Measurements from ENCODE around the gene LRRC57. TPM values are rescaled to one million over a fixed set of nuclear protein-coding genes. Genes with fewer than 3 reads are reported as not detected.
A peak's percentile ranks its signal among the peaks of the same experiment; 100 is the strongest.

Gene LRRC57
- total and polyA plus RNA-seq, 2 of the 13 experiments (the other 11 are each of a cell fraction or from before 2014, with no cell fraction given), result 5.8 to 14.8 TPM

DNA sequence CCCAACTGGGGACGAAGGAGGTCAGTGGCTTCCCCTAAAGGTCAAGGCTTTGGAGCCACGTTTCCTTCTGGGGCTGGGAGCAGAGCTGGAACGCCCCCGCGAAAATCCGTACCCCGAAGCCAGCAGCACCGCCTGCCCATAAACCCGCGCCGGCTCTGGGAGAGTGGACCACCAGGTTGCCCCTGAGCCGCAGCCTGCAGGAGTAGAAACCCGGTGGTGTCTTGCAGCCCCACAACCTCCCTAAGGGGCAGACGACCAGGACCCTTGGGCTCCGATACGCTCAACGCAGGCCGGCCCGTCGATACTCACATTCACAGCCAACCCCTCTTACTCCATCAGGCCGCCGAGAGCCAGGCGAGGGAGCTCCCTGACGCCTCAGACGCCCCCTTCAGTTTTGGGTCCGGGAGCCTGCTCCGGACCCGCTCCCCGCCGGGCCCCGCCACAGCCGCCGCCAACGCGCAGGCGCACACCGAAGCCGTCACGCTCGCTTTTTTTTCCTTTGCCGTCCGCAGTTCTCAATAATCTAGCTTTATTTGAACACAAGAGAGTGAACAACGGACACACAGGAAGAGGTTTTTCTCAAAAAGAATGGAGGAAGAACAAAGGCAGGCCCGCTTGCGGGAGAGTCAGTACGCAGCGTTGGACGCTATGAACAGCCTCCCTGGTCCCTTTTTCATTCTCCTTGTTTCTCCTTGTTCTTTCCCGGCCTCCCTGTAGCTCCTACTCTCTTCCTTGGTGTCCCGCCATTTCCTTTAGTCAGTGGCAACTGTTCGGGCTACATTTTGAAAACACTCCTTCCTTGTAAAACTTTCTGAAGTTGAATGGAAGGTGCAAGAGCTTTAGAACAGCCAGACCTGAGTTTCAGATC lies 57.7 kb downstream of the LRRC57 start, which contains the start of gene ZNF106 (continued):
- TF ChIP-seq, protein P1, sequence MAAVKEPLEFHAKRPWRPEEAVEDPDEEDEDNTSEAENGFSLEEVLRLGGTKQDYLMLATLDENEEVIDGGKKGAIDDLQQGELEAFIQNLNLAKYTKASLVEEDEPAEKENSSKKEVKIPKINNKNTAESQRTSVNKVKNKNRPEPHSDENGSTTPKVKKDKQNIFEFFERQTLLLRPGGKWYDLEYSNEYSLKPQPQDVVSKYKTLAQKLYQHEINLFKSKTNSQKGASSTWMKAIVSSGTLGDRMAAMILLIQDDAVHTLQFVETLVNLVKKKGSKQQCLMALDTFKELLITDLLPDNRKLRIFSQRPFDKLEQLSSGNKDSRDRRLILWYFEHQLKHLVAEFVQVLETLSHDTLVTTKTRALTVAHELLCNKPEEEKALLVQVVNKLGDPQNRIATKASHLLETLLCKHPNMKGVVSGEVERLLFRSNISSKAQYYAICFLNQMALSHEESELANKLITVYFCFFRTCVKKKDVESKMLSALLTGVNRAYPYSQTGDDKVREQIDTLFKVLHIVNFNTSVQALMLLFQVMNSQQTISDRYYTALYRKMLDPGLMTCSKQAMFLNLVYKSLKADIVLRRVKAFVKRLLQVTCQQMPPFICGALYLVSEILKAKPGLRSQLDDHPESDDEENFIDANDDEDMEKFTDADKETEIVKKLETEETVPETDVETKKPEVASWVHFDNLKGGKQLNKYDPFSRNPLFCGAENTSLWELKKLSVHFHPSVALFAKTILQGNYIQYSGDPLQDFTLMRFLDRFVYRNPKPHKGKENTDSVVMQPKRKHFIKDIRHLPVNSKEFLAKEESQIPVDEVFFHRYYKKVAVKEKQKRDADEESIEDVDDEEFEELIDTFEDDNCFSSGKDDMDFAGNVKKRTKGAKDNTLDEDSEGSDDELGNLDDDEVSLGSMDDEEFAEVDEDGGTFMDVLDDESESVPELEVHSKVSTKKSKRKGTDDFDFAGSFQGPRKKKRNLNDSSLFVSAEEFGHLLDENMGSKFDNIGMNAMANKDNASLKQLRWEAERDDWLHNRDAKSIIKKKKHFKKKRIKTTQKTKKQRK (IDR thresholded peaks at IDR 0.05; ENCODE audit: low read length), result no peak
- TF ChIP-seq, protein P2, sequence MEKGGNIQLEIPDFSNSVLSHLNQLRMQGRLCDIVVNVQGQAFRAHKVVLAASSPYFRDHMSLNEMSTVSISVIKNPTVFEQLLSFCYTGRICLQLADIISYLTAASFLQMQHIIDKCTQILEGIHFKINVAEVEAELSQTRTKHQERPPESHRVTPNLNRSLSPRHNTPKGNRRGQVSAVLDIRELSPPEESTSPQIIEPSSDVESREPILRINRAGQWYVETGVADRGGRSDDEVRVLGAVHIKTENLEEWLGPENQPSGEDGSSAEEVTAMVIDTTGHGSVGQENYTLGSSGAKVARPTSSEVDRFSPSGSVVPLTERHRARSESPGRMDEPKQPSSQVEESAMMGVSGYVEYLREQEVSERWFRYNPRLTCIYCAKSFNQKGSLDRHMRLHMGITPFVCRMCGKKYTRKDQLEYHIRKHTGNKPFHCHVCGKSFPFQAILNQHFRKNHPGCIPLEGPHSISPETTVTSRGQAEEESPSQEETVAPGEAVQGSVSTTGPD (CRISPR knock-in tag; IDR thresholded peaks at IDR 0.05), result no peak
- TF ChIP-seq NKX3-1 (CRISPR knock-in tag; IDR thresholded peaks at IDR 0.05), result peak; percentile 82
- no peak for TF ChIP-seq ZFP36L2 (CRISPR knock-in tag; IDR thresholded peaks at IDR 0.05)
- TF ChIP-seq, protein P3, sequence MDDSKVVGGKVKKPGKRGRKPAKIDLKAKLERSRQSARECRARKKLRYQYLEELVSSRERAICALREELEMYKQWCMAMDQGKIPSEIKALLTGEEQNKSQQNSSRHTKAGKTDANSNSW (CRISPR knock-in tag; IDR thresholded peaks at IDR 0.05; ENCODE audit: borderline replicate concordance), result no peak
- TF ChIP-seq ZBTB21 (CRISPR knock-in tag; IDR thresholded peaks at IDR 0.05), result no peak
- TF ChIP-seq, protein P4, sequence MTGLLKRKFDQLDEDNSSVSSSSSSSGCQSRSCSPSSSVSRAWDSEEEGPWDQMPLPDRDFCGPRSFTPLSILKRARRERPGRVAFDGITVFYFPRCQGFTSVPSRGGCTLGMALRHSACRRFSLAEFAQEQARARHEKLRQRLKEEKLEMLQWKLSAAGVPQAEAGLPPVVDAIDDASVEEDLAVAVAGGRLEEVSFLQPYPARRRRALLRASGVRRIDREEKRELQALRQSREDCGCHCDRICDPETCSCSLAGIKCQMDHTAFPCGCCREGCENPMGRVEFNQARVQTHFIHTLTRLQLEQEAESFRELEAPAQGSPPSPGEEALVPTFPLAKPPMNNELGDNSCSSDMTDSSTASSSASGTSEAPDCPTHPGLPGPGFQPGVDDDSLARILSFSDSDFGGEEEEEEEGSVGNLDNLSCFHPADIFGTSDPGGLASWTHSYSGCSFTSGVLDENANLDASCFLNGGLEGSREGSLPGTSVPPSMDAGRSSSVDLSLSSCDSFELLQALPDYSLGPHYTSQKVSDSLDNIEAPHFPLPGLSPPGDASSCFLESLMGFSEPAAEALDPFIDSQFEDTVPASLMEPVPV (CRISPR knock-in tag; IDR thresholded peaks at IDR 0.05), result peak; percentile 83; the same call in 1 of the 2 replicates
- TF ChIP-seq ZNF136 (CRISPR knock-in tag; IDR thresholded peaks at IDR 0.05; ENCODE audit: low read depth), result peak; percentile 23; the same call in 1 of the 2 replicates
- no peak for TF ChIP-seq ZNF720 (CRISPR knock-in tag; IDR thresholded peaks at IDR 0.05)
- TF ChIP-seq MTF1 (CRISPR knock-in tag; IDR thresholded peaks at IDR 0.05), result peak; percentile 62; the same call in 1 of the 2 replicates
- TF ChIP-seq SOX13 (IDR thresholded peaks at IDR 0.05), result no peak
- peak in 1 of 2 experiments; percentile 73; a peak in 2 of 4 replicates for TF ChIP-seq SOX13 (CRISPR knock-in tag; conservative IDR thresholded peaks at IDR 0.05 in 1 of 2, IDR thresholded peaks at IDR 0.05 in 1 of 2)
- TF ChIP-seq HOXD1 (CRISPR knock-in tag; IDR thresholded peaks at IDR 0.05), result peak; percentile 59; the same call in 1 of the 2 replicates
- peak; percentile 75; the same call in 1 of the 2 replicates for TF ChIP-seq KLF12 (CRISPR knock-in tag; IDR thresholded peaks at IDR 0.05; ENCODE audit: borderline replicate concordance)
- no peak for TF ChIP-seq ARHGAP35 (CRISPR knock-in tag; IDR thresholded peaks at IDR 0.05; ENCODE audit: borderline replicate concordance)
- TF ChIP-seq, protein P5, sequence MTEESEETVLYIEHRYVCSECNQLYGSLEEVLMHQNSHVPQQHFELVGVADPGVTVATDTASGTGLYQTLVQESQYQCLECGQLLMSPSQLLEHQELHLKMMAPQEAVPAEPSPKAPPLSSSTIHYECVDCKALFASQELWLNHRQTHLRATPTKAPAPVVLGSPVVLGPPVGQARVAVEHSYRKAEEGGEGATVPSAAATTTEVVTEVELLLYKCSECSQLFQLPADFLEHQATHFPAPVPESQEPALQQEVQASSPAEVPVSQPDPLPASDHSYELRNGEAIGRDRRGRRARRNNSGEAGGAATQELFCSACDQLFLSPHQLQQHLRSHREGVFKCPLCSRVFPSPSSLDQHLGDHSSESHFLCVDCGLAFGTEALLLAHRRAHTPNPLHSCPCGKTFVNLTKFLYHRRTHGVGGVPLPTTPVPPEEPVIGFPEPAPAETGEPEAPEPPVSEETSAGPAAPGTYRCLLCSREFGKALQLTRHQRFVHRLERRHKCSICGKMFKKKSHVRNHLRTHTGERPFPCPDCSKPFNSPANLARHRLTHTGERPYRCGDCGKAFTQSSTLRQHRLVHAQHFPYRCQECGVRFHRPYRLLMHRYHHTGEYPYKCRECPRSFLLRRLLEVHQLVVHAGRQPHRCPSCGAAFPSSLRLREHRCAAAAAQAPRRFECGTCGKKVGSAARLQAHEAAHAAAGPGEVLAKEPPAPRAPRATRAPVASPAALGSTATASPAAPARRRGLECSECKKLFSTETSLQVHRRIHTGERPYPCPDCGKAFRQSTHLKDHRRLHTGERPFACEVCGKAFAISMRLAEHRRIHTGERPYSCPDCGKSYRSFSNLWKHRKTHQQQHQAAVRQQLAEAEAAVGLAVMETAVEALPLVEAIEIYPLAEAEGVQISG (CRISPR knock-in tag; IDR thresholded peaks at IDR 0.05), result peak; percentile 83
- TF ChIP-seq XBP1 (CRISPR knock-in tag; IDR thresholded peaks at IDR 0.05), result no peak
- no peak for TF ChIP-seq NCOA2 (CRISPR knock-in tag; IDR thresholded peaks at IDR 0.05)

All from HepG2 (cell line).